Measurements from ENCODE around the gene HRH2. TPM values are rescaled to one million over a fixed set of nuclear protein-coding genes. Genes with fewer than 3 reads are reported as not detected.

HRH2 gene
- total and polyA plus RNA-seq, 4 donors, result 1.8 to 36.1 (median 9.9) TPM

DNA sequence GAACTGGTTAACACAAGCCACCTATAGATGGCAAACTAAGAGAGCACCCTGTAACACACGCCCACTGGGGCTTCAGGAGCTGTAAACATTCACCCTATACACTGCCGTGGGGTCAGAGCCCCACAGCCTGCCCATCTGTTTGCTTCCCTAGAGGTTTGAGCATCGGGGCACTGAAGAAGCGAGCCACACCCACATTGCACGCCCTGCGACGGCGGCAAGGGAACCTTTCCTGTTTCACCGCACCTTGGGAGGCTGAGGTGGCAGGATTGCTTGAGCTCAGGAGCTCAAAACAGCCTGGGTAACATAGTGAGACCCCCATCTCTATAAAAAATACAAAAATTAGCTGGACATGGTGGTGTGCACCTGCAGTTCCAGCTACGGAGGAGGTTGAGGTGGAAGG lies 76.6 kb downstream of the HRH2 start:
- Histone ChIP-seq H3K27me3 (ENCODE audit: control insufficient read depth in 3 of 3, insufficient read depth in 3 of 3, low read length in 2 of 3) (peaks cover 0 to 2% (median 0%) of the 10 kb centered on the region in 3 donors), H3K4me3 (no peak overlapping the region), H3K9ac (ENCODE audit: insufficient read depth in 1 of 2, low read length in 2 of 2) (no peak overlapping the region), H3K9me3 (ENCODE audit: control insufficient read depth in 4 of 4, insufficient read depth in 3 of 4, low read length in 3 of 4) (peaks cover 0 to 7% (median 0%) of the 10 kb centered on the region in 4 donors), H3K4me1 (ENCODE audit: control insufficient read depth in 5 of 5, insufficient read depth in 5 of 5, low read length in 5 of 5) (no peaks in the 10 kb centered on the region), H3K27ac (ENCODE audit: low read depth in 1 of 2, low read length in 1 of 2) (no peak overlapping the region), H3K36me3 (ENCODE audit: control insufficient read depth in 4 of 4, insufficient read depth in 4 of 4, low read length in 4 of 4) (no peaks in the 10 kb centered on the region)
- ATAC-seq (ENCODE audit: insufficient read depth, low FRiP score), result no peak
- WGBS, 2 donors, result 76 to 78% methylated on average over 10 of the region's 10 CpGs
- TF ChIP-seq, protein P1, sequence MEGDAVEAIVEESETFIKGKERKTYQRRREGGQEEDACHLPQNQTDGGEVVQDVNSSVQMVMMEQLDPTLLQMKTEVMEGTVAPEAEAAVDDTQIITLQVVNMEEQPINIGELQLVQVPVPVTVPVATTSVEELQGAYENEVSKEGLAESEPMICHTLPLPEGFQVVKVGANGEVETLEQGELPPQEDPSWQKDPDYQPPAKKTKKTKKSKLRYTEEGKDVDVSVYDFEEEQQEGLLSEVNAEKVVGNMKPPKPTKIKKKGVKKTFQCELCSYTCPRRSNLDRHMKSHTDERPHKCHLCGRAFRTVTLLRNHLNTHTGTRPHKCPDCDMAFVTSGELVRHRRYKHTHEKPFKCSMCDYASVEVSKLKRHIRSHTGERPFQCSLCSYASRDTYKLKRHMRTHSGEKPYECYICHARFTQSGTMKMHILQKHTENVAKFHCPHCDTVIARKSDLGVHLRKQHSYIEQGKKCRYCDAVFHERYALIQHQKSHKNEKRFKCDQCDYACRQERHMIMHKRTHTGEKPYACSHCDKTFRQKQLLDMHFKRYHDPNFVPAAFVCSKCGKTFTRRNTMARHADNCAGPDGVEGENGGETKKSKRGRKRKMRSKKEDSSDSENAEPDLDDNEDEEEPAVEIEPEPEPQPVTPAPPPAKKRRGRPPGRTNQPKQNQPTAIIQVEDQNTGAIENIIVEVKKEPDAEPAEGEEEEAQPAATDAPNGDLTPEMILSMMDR (IDR thresholded peaks at IDR 0.05; ENCODE audit: control extremely low read depth, extremely low read depth), result no peak
- DNase-seq, result no peak

- no peak overlapping the region for H3K4me3 ChIP-seq
- 82 to 84% methylated on average over 11 of the region's 11 CpGs for WGBS, 2 donors
- H3K4me1 ChIP-seq (ENCODE audit: control insufficient read depth in 5 of 5, insufficient read depth in 5 of 5, low read length in 5 of 5), result no peaks in the 10 kb centered on the region
- no peak overlapping the region for H3K27ac ChIP-seq (ENCODE audit: low read depth in 1 of 2, low read length in 1 of 2)
- no peak overlapping the region for H3K9ac ChIP-seq (ENCODE audit: insufficient read depth in 1 of 2, low read length in 2 of 2)
- ATAC-seq (ENCODE audit: insufficient read depth, low FRiP score), result no peak
- H3K36me3 ChIP-seq (ENCODE audit: control insufficient read depth in 4 of 4, insufficient read depth in 4 of 4, low read length in 4 of 4), result no peaks in the 10 kb centered on the region
- DNase-seq, result no peak
- TF ChIP-seq, protein P1 (IDR thresholded peaks at IDR 0.05; ENCODE audit: control extremely low read depth, extremely low read depth), result no peak
- peaks cover 0 to 7% (median 0%) of the 10 kb centered on the region in 4 donors for H3K9me3 ChIP-seq (ENCODE audit: control insufficient read depth in 4 of 4, insufficient read depth in 3 of 4, low read length in 3 of 4)
- H3K27me3 ChIP-seq (ENCODE audit: control insufficient read depth in 3 of 3, insufficient read depth in 3 of 3, low read length in 2 of 3), result peaks cover 0 to 5% (median 0%) of the 10 kb centered on the region in 3 donors
Measured at GRCh38 chr5:175735701-175736100, 77.8 kb downstream of the HRH2 start.

DNA sequence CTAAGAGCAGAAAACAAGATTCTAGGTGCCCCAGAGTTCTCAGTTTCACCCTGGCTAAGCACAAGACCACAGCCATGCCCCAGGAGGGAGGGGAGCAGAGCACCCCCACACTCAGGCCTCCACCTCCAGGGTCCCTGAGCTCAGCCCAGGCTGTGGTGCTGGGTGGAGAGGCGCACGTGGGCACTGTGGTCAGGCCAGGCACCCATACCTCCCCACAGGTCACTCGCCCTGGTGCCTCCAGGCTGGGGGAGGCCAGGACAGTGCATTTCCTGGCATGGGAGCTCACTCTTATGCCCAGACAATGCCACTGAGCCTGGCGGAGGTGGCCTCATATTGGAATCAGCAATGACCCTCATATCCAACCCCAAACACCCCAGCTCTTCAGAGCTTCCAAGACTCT lies 78.8 kb downstream of the HRH2 start:
- Histone ChIP-seq H3K27ac (ENCODE audit: low read depth in 1 of 2, low read length in 1 of 2) (no peak overlapping the region), H3K27me3 (ENCODE audit: control insufficient read depth in 3 of 3, insufficient read depth in 3 of 3, low read length in 2 of 3) (peaks cover 0 to 5% (median 4%) of the 10 kb centered on the region in 3 donors), H3K4me3 (no peak overlapping the region), H3K4me1 (ENCODE audit: control insufficient read depth in 5 of 5, insufficient read depth in 5 of 5, low read length in 5 of 5) (no peaks in the 10 kb centered on the region), H3K36me3 (ENCODE audit: control insufficient read depth in 4 of 4, insufficient read depth in 4 of 4, low read length in 4 of 4) (no peaks in the 10 kb centered on the region), H3K9ac (ENCODE audit: insufficient read depth in 1 of 2, low read length in 2 of 2) (no peak overlapping the region), H3K9me3 (ENCODE audit: control insufficient read depth in 4 of 4, insufficient read depth in 3 of 4, low read length in 3 of 4) (peaks cover 0 to 7% (median 0%) of the 10 kb centered on the region in 4 donors)
- ATAC-seq (ENCODE audit: insufficient read depth, low FRiP score) (no peak), DNase-seq (no peak)
- TF ChIP-seq, protein P1 (IDR thresholded peaks at IDR 0.05; ENCODE audit: control extremely low read depth, extremely low read depth), result no peak
- WGBS, 2 donors, result 77 to 79% methylated on average over 4 of the region's 4 CpGs

DNA sequence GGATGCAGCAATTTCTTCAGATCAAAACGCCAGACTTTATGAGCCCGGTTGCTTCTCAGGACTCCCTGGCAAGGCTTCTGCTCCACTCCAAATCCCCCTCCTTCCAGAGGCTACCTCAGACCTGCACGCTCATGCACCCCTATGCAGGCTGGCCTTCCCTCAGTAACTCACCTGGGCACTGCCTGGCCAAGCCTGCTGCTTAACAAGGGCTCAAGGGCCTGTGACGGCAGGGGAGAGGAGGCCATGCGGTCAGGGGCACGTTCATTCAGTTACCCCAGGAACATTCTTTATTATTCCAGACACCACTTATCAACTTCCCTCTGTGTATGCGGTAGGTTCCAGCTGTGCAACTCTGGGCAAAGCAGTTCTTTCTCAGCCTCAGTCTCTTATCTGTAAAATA lies 79.6 kb downstream of the HRH2 start:
- Histone ChIP-seq H3K9me3 (ENCODE audit: control insufficient read depth in 4 of 4, insufficient read depth in 3 of 4, low read length in 3 of 4) (peaks cover 0 to 7% (median 0%) of the 10 kb centered on the region in 4 donors), H3K9ac (ENCODE audit: insufficient read depth in 1 of 2, low read length in 2 of 2) (no peak overlapping the region), H3K4me1 (ENCODE audit: control insufficient read depth in 5 of 5, insufficient read depth in 5 of 5, low read length in 5 of 5) (no peaks in the 10 kb centered on the region), H3K27ac (ENCODE audit: low read depth in 1 of 2, low read length in 1 of 2) (no peak overlapping the region), H3K36me3 (ENCODE audit: control insufficient read depth in 4 of 4, insufficient read depth in 4 of 4, low read length in 4 of 4) (no peaks in the 10 kb centered on the region), H3K4me3 (no peak overlapping the region), H3K27me3 (ENCODE audit: control insufficient read depth in 3 of 3, insufficient read depth in 3 of 3, low read length in 2 of 3) (peaks cover 0 to 5% (median 4%) of the 10 kb centered on the region in 3 donors)
- DNase-seq (no peak), ATAC-seq (ENCODE audit: insufficient read depth, low FRiP score) (no peak)
- WGBS, 2 donors, result 62 to 70% methylated on average over 7 of the region's 7 CpGs
- TF ChIP-seq, protein P1 (IDR thresholded peaks at IDR 0.05; ENCODE audit: control extremely low read depth, extremely low read depth), result no peak
